B cell (primary cell): ENCODE data around the gene ATG4C. TPM values are rescaled to one million over a fixed set of nuclear protein-coding genes. Genes with fewer than 3 reads are reported as not detected.

Experiments
- ATAC-seq: fragments of 200-7000 bp; cut with Tn5 transposase; one replicate; pipeline ENCODE4 v1.10.0; 2021; ENCODE audit warnings: low read depth, mild to moderate bottlenecking, moderate number of reproducible peaks, moderate library complexity
- CTCF ChIA-PET: fragments of 350-600 bp; sonication (Branson Sonifier 250); formaldehyde crosslinking; loops from one replicate; lab custom pipeline; 2021; ENCODE audit warnings: antibody characterized with exemption, inconsistent platforms; lab: Charles Lee
- POLR2A ChIA-PET: fragments of 350-600 bp; sonication (Branson Sonifier 250); formaldehyde crosslinking; loops from one replicate; lab custom pipeline; 2021; ENCODE audit warnings: antibody characterized with exemption; lab: Charles Lee
- DNase-seq: peaks from one replicate; pipeline ENCODE4 v3.0.0; 2013
- H2AFZ ChIP-seq: 2 replicates; pipeline ENCODE4 v1.6.1; 2012; ENCODE audit warnings: mild to moderate bottlenecking, low read depth, low read length; ENCODE audit not compliant: insufficient read depth, poor library complexity, severe bottlenecking
- H3K27ac ChIP-seq, 2 donors: 1 replicate in 1 of 2; 2 replicates in 1 of 2; pipeline ENCODE4 v1.5.1; 2012 to 2013; ENCODE audit warnings: low read length in 2 of 2, mild to moderate bottlenecking in 2 of 2, moderate library complexity in 1 of 2
- H3K27me3 ChIP-seq, 4 experiments: fragments of 200-600 bp in 1 of 4; sonication (generic) in 1 of 4; replicated peaks in 1 of 4; 1 replicate in 2 of 4; 2 replicates in 2 of 4; pipeline versions ENCODE4 v1.6.1 to v1.7.0; 2013 to 2016; ENCODE audit warnings: low read length in 3 of 4, mild to moderate bottlenecking in 2 of 4, mixed read lengths in 1 of 4, moderate library complexity in 1 of 4; ENCODE audit not compliant: insufficient read depth in 4 of 4, control insufficient read depth in 3 of 4; ENCODE audit errors: control extremely low read depth in 1 of 4
- H3K36me3 ChIP-seq, 2 experiments: replicated peaks in 1 of 2; 1 replicate in 1 of 2; 2 replicates in 1 of 2; pipeline versions ENCODE4 v1.6.1 to v1.7.1; 2013; ENCODE audit warnings: low read length in 1 of 2; ENCODE audit not compliant: insufficient read depth in 2 of 2, control insufficient read depth in 1 of 2; ENCODE audit errors: control extremely low read depth in 1 of 2, extremely low read depth in 1 of 2
- H3K4me1 ChIP-seq, 2 donors: fragments of 200-600 bp in 1 of 2; sonication (generic) in 1 of 2; 1 replicate in 1 of 2; 2 replicates in 1 of 2; pipeline versions ENCODE4 v1.5.1 to v1.6.1; 2013 to 2017; ENCODE audit warnings: low read length in 2 of 2; ENCODE audit not compliant: control insufficient read depth in 2 of 2, insufficient read depth in 2 of 2
- H3K4me2 ChIP-seq: replicated peaks from 2 replicates; pipeline ENCODE3; 2012; ENCODE audit warnings: mild to moderate bottlenecking, low read depth, low read length; ENCODE audit not compliant: poor library complexity, severe bottlenecking
- H3K4me3 ChIP-seq, 5 experiments: fragments of 200-600 bp in 1 of 5; sonication (generic) in 1 of 5; 1 replicate in 3 of 5; 2 replicates in 2 of 5; pipeline versions ENCODE4 v1.5.1 to v1.7.0; 2011 to 2016; ENCODE audit warnings: low read length in 4 of 5, mild to moderate bottlenecking in 4 of 5, low read depth in 2 of 5, control low read depth in 1 of 5, moderate library complexity in 1 of 5; ENCODE audit not compliant: insufficient read depth in 1 of 5; ENCODE audit errors: control extremely low read depth in 1 of 5, extremely low read depth in 1 of 5
- H3K79me2 ChIP-seq: fragments of 200-600 bp; sonication (generic); one replicate; pipeline ENCODE4 v1.6.0; 2016; ENCODE audit warnings: low read length; ENCODE audit not compliant: control insufficient read depth, insufficient read depth
- H3K9ac ChIP-seq: fragments of 200-600 bp; sonication (generic); 2 replicates; pipeline ENCODE4 v1.6.1; 2017; ENCODE audit warnings: mild to moderate bottlenecking, low read length, moderate library complexity
- H3K9me3 ChIP-seq, 3 donors: one replicate each; pipeline versions ENCODE4 v1.6.1 to v1.7.1; 2013; ENCODE audit warnings: low read length in 2 of 3; ENCODE audit not compliant: control insufficient read depth in 2 of 3, insufficient read depth in 1 of 3; ENCODE audit errors: control extremely low read depth in 1 of 3
- H4K20me1 ChIP-seq: 2 replicates; pipeline ENCODE4 v1.6.0; 2012; ENCODE audit warnings: mild to moderate bottlenecking, low read length; ENCODE audit not compliant: insufficient read depth, control insufficient read depth, poor library complexity, severe bottlenecking
- H3K27ac Mint-ChIP-seq: one replicate; pipeline ENCODE4 v1.8.0; 2021; ENCODE audit warnings: mixed read lengths
- H3K27me3 Mint-ChIP-seq: one replicate; pipeline ENCODE4 v1.8.0; 2021; ENCODE audit warnings: mixed read lengths
- H3K4me1 Mint-ChIP-seq: one replicate; pipeline ENCODE4 v1.8.0; 2021; ENCODE audit warnings: mixed read lengths
- H3K4me3 Mint-ChIP-seq: one replicate; pipeline ENCODE4 v1.8.0; 2021; ENCODE audit warnings: mixed read lengths
- H3K9me3 Mint-ChIP-seq: one replicate; pipeline ENCODE4 v1.8.0; 2022; ENCODE audit warnings: mixed read lengths; ENCODE audit not compliant: insufficient read depth
- CTCF ChIP-seq: fragments of 200-600 bp; IDR thresholded peaks from one replicate; pipeline ENCODE4 v1.8.0; 2022; ENCODE audit warnings: antibody characterized with exemption, mild to moderate bottlenecking
- EZH2 ChIP-seq: IDR thresholded peaks from 2 replicates; pipeline ENCODE4 v1.6.1; 2012; ENCODE audit warnings: borderline replicate concordance, low read depth, mild to moderate bottlenecking, moderate library complexity, low read length; ENCODE audit not compliant: insufficient read depth, poor library complexity, severe bottlenecking
- WGBS: methylation state at CpG from one replicate; pipeline ENCODE4 v1.1.5; 2013; ENCODE audit warnings: missing lambda C conversion rate; ENCODE audit not compliant: insufficient coverage; 5-methylcytosine and 5-hydroxymethylcytosine counted together
- intact Hi-C: fragments of 100-400 bp; cut with micrococcal nuclease; formaldehyde crosslinking; loops from one replicate; pipeline ENCODE4 v1.10.0; 2022
- polyA plus RNA-seq: library from polyadenylated mRNA; depleted of rRNA; stranded (reverse); fragments of >200 nt; gene quantifications from 2 replicates; pipeline ENCODE4 v1.2.3, GENCODE V29; 2012
- total RNA-seq, 2 donors: library from RNA; stranded (reverse); fragments of 120-200 nt in 1 of 2; gene quantifications; 1 replicate in 1 of 2; 2 replicates in 1 of 2; pipeline versions ENCODE4 v1.2.3 to v1.2.4, GENCODE V29; 2013 to 2022

ATG4C gene
- total and polyA plus RNA-seq, 2 donors (not counting 1 experiment from before 2014, with no cell fraction given): 7.1 to 30.8 TPM

GRCh38 chr1:62897788-62898187 is 113.9 kb downstream of the ATG4C start:
- intact Hi-C loops: no loop called here
- Histone ChIP-seq H3K9me3 (no peaks in the 10 kb centered on the region), H3K36me3 (no peaks in the 10 kb centered on the region), H4K20me1 (no peaks in the 10 kb centered on the region), H2AFZ (no peak overlapping the region), H3K4me1 (no peaks in the 10 kb centered on the region), H3K27me3 (no peaks in the 10 kb centered on the region), H3K27ac (no peak overlapping the region), H3K9ac (no peak overlapping the region), H3K79me2 (no peaks in the 10 kb centered on the region), H3K4me3 (no peak overlapping the region), H3K4me2 (no peak overlapping the region)
- CTCF ChIA-PET: no interaction called here
- POLR2A ChIA-PET: no interaction called here
- Mint-ChIP-seq H3K27ac (no peak overlapping the region), H3K4me3 (no peak overlapping the region), H3K9me3 (no peaks in the 10 kb centered on the region), H3K4me1 (no peaks in the 10 kb centered on the region), H3K27me3 (peaks cover 19% of the 10 kb centered on the region)
- ATAC-seq (no peak), DNase-seq (no peak)
- TF ChIP-seq CTCF (no peak), EZH2 (no peak)

DNA sequence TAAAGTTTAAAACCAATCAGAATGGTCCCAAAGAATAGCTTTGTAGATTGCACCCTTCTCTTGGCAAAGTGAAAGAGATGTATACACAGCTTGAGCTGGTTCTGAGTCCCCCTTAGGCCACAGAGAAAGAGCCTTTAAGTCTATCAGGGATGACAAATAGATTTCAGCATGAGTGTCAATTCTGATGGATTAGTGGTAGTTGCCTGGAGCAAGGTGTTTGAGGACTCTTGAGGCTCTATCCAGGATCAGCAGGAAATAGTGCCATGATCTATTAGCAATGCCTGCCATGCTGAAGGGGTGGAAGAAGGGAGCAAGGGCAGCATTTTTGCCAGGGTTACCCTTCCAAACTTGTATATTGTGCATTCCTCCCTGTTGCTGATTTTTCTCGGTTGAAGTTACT is 116.6 kb downstream of the ATG4C start:
- H3K9ac ChIP-seq: no peak overlapping the region
- CTCF ChIA-PET: no interaction called here
- no peaks in the 10 kb centered on the region for H3K9me3 ChIP-seq
- intact Hi-C loops: no loop called here
- H3K4me1 Mint-ChIP-seq: no peaks in the 10 kb centered on the region
- H3K27ac ChIP-seq: no peak overlapping the region
- no peaks in the 10 kb centered on the region for H3K79me2 ChIP-seq
- no peaks in the 10 kb centered on the region for H3K27me3 ChIP-seq
- no peaks in the 10 kb centered on the region for H3K9me3 Mint-ChIP-seq
- DNase-seq (no peak), ATAC-seq (no peak)
- H3K36me3 ChIP-seq: no peaks in the 10 kb centered on the region
- H3K27ac Mint-ChIP-seq: no peak overlapping the region
- no peak overlapping the region for H3K4me2 ChIP-seq
- no peak overlapping the region for H3K4me3 Mint-ChIP-seq
- no peak overlapping the region for H2AFZ ChIP-seq
- POLR2A ChIA-PET: no interaction called here
- no peaks in the 10 kb centered on the region for H4K20me1 ChIP-seq
- peaks cover 10% of the 10 kb centered on the region for H3K27me3 Mint-ChIP-seq
- no peak overlapping the region for H3K4me3 ChIP-seq
- no peaks in the 10 kb centered on the region for H3K4me1 ChIP-seq
- WGBS: 100% methylated on average over 1 of the region's 1 CpG
- TF ChIP-seq CTCF (no peak), EZH2 (no peak)
